Glutamatergic neuron (in vitro differentiated cells): ENCODE measurements around the gene PFKL. TPM values are rescaled to one million over a fixed set of nuclear protein-coding genes. Genes with fewer than 3 reads are reported as not detected.

Source experiments
- DNase-seq: peaks from one replicate; pipeline ENCODE4 v3.0.0; 2022
- H3K27ac Mint-ChIP-seq: one replicate; pipeline ENCODE4 v1.8.0; 2020; ENCODE audit warnings: mild to moderate bottlenecking, mixed read lengths, inconsistent platforms; ENCODE audit not compliant: unreplicated experiment
- H3K27me3 Mint-ChIP-seq: one replicate; pipeline ENCODE4 v1.8.0; 2020; ENCODE audit warnings: mild to moderate bottlenecking, moderate library complexity, mixed read lengths, inconsistent platforms; ENCODE audit not compliant: unreplicated experiment
- H3K36me3 Mint-ChIP-seq: one replicate; pipeline ENCODE4 v1.8.0; 2020; ENCODE audit warnings: mild to moderate bottlenecking, mixed read lengths, inconsistent platforms; ENCODE audit not compliant: unreplicated experiment
- H3K4me1 Mint-ChIP-seq: one replicate; pipeline ENCODE4 v1.8.0; 2020; ENCODE audit warnings: mild to moderate bottlenecking, low read depth, mixed read lengths, inconsistent platforms; ENCODE audit not compliant: unreplicated experiment
- H3K4me3 Mint-ChIP-seq: one replicate; pipeline ENCODE4 v1.8.0; 2020; ENCODE audit warnings: mild to moderate bottlenecking, mixed read lengths, inconsistent platforms; ENCODE audit not compliant: unreplicated experiment
- H3K9me3 Mint-ChIP-seq: one replicate; pipeline ENCODE4 v1.8.0; 2020; ENCODE audit warnings: mild to moderate bottlenecking, moderate library complexity, mixed read lengths, inconsistent platforms; ENCODE audit not compliant: unreplicated experiment
- CTCF ChIP-seq: fragments of 200-600 bp; sonication (generic); IDR thresholded peaks from one replicate; pipeline ENCODE4 v1.5.0; 2021; ENCODE audit not compliant: partially characterized antibody, unreplicated experiment
- total RNA-seq: library from RNA; stranded (reverse); fragmentation: NEBNext Ultra II Directional; extraction: Animal tissue kit (Norgen Biotek cat#: 25700); gene quantifications from one replicate; pipeline ENCODE4 v1.2.1, GENCODE V29; 2021; ENCODE audit not compliant: unreplicated experiment

Gene PFKL
- total RNA-seq, 1 donor from 2014 or later: 48.6 TPM

DNA sequence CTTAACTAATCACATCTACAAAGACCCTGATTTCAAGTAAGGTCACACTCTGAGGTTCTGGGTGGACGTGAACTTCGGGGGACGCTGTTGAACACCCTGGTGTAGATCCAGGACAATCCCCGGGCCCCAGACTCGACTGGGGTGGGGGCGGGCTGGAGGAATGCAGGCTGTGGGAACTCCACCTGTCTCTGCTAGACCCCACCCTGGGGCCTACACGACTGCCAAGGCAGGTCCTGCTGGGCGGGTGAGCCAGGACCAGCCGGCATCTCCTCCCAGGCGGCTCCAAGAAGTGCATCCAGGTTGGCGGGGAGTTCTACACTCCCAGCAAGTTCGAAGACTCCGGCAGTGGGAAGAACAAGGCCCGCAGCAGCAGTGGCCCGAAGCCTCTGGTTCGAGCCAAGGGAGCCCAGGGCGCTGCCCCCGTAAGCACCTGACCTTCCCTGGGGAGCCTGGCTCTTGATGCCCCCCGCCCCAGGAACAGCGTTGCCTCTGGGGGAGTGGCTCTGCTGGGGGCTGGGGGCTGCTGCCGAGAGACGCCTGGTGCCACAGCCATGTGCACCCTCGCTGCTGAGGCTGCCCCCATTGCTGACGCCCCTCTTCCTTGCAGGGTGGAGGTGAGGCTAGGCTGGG, 10.4 kb upstream of the PFKL start:
- TF ChIP-seq CTCF: no peak
- no peak overlapping the region for H3K27ac Mint-ChIP-seq
- H3K4me3 Mint-ChIP-seq: no peak overlapping the region
- H3K4me1 Mint-ChIP-seq: no peaks in the 10 kb centered on the region
- H3K9me3 Mint-ChIP-seq: peaks cover 2% of the 10 kb centered on the region
- no peaks in the 10 kb centered on the region for H3K27me3 Mint-ChIP-seq
- DNase-seq: peak; percentile 14
- H3K36me3 Mint-ChIP-seq: no peaks in the 10 kb centered on the region

DNA sequence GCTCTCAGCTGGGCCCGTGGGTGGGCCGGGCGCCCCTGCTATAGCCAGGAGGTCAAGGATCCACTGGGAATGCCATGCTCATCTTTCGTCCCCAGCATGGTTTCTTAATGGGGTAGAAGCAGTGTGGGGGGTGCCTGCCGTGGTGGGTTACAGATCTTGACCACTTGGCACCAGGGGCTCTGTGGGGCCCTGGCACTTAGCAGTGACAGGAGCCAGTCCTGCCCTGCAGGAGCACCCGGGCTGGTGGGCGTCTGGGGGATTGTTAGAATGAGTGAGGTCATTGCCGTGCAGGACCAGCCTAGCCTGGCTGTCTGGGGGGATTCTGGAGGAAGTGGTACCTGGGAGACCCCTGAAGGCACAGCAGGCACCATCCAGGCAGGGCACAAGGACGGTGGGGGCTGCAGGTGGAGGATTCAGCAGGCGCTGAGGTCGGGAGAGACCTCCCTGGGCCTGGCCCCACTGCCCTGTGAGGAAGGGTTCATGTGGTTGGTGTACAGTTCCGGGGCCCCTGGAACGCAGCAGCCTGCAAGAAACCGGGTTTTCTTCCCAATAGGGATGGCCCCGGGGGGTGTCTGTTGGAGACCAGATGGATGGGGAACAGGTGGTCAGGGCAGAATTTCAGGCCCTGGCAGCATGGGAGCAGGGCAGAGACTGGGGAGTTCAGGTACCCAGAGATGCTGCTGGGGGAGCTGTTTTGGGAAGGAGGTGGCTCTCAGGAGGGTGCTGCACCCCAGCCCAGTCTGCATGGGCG, 9.4 kb upstream of the PFKL start:
- Mint-ChIP-seq H3K27me3 (no peaks in the 10 kb centered on the region), H3K27ac (no peak overlapping the region), H3K36me3 (no peaks in the 10 kb centered on the region), H3K9me3 (peaks cover 2% of the 10 kb centered on the region), H3K4me3 (no peak overlapping the region), H3K4me1 (peaks cover 2% of the 10 kb centered on the region)
- DNase-seq: peak; percentile 29
- TF ChIP-seq CTCF: no peak

DNA sequence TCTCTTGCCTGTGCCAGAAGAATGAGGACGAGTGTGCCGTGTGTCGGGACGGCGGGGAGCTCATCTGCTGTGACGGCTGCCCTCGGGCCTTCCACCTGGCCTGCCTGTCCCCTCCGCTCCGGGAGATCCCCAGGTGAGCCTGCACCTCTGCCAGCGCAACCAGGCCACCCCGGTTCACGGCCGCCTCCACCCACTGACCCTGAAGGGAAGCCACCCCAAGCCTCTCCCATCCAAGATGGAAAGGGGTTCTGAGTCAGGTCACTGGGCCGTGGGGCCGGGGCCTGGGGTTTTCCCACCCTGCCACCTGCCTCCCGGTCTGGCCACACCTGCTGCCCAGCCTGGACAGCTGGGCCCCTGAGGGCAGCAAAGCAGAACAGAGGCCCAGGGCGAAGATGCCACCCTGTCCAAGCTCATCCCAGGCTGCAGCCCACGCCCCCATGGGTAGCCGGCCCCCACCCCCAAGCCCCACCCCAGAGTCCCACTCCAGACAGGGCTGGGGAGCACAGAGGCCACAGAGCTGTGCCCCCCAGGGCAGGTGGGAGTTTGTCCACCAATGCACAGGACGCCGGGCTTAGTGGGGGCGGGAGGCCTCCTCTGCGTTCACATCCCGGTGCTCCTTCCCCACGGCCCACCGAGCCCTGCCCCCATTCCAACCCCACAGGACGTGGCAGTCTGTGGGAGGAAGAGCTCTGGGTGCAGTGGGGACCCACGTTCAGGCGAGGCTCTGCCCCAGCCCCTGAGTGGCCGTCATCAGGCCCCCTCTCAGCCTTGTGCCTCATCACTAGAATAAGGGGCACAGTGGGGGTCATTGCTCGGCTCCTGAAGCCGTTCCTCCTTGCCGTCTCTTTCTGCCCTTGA, 8.5 kb upstream of the PFKL start:
- peak; percentile 19 for DNase-seq
- H3K27ac Mint-ChIP-seq: no peak overlapping the region
- H3K9me3 Mint-ChIP-seq: peaks cover 2% of the 10 kb centered on the region
- TF ChIP-seq CTCF: no peak
- H3K27me3 Mint-ChIP-seq: no peaks in the 10 kb centered on the region
- no peaks in the 10 kb centered on the region for H3K36me3 Mint-ChIP-seq
- H3K4me3 Mint-ChIP-seq: no peak overlapping the region
- peaks cover 2% of the 10 kb centered on the region for H3K4me1 Mint-ChIP-seq

- peaks cover 2% of the 10 kb centered on the region for H3K4me1 Mint-ChIP-seq
These were observed 7.7 kb upstream of the PFKL start for GRCh38 chr21:44291936-44292811.

More at GRCh38 chr21:44291936-44292811, 7.7 kb upstream of the PFKL start:
- H3K9me3 Mint-ChIP-seq: peaks cover 2% of the 10 kb centered on the region
- DNase-seq: peak; percentile 22
- TF ChIP-seq CTCF: no peak
- H3K4me3 Mint-ChIP-seq: no peak overlapping the region
- no peaks in the 10 kb centered on the region for H3K27me3 Mint-ChIP-seq
- H3K27ac Mint-ChIP-seq: no peak overlapping the region
- H3K36me3 Mint-ChIP-seq: no peaks in the 10 kb centered on the region
